HG02981 (cell line): ENCODE data around the gene DCDC1.
"Not testable (repeated sequence)": the region's sequence is repeated elsewhere in the genome, so short reads cannot be mapped to it uniquely, and the experiment has no call there.

Experiments
- ATAC-seq: cut with Tn5 transposase; IDR thresholded peaks from one replicate; pipeline ENCODE4 v1.9.1; 2021; ENCODE audit warnings: mild to moderate bottlenecking, moderate library complexity; ENCODE audit not compliant: unreplicated experiment

Gene DCDC1

GRCh38 chr11:30991802-30992512 lies 377.6 kb downstream of the DCDC1 start:
- ATAC-seq, result no peak

- ATAC-seq, result no peak
These were observed 378.2 kb downstream of the DCDC1 start for GRCh38 chr11:30991376-30991775.

- no peak for ATAC-seq
These were observed 378.8 kb downstream of the DCDC1 start for GRCh38 chr11:30990625-30991296.

GRCh38 chr11:30987819-30988218 lies 381.7 kb downstream of the DCDC1 start:
- no peak for ATAC-seq

- ATAC-seq, result no peak
These were observed 384.0 kb downstream of the DCDC1 start for GRCh38 chr11:30985536-30985935.

- no peak for ATAC-seq
These were observed 384.7 kb downstream of the DCDC1 start for GRCh38 chr11:30984827-30985226.

GRCh38 chr11:30984442-30984816 lies 385.1 kb downstream of the DCDC1 start:
- ATAC-seq, result no peak

GRCh38 chr11:30983776-30984441 lies 385.6 kb downstream of the DCDC1 start:
- no peak for ATAC-seq

- ATAC-seq, result no peak
These were observed 386.4 kb downstream of the DCDC1 start for GRCh38 chr11:30983143-30983542.

GRCh38 chr11:30967579-30967978 lies 402.0 kb downstream of the DCDC1 start:
- no peak for ATAC-seq

GRCh38 chr11:30960387-30960992 lies 409.0 kb downstream of the DCDC1 start:
- no peak for ATAC-seq

- ATAC-seq, result no peak
These were observed 412.8 kb downstream of the DCDC1 start for GRCh38 chr11:30956751-30957150.

- ATAC-seq, result no peak
These were observed 419.7 kb downstream of the DCDC1 start for GRCh38 chr11:30949838-30950237.

GRCh38 chr11:30947715-30948114 lies 421.8 kb downstream of the DCDC1 start:
- not testable (repeated sequence) for ATAC-seq

GRCh38 chr11:30938810-30939209 lies 430.7 kb downstream of the DCDC1 start:
- ATAC-seq, result no peak

GRCh38 chr11:30938171-30938570 lies 431.4 kb downstream of the DCDC1 start:
- no peak for ATAC-seq

GRCh38 chr11:30936491-30936890 lies 433.0 kb downstream of the DCDC1 start:
- no peak for ATAC-seq

- no peak for ATAC-seq
These were observed 433.7 kb downstream of the DCDC1 start for GRCh38 chr11:30935861-30936260.

- no peak for ATAC-seq
These were observed 443.4 kb downstream of the DCDC1 start for GRCh38 chr11:30926130-30926529.

GRCh38 chr11:30921811-30922210 lies 447.7 kb downstream of the DCDC1 start:
- no peak for ATAC-seq

- ATAC-seq, result peak; percentile 56
These were observed 450.0 kb downstream of the DCDC1 start for GRCh38 chr11:30919389-30920152.
